GM18868 (cell line): ENCODE data around the gene TBX18.

Experiments
- ATAC-seq: cut with Tn5 transposase; IDR thresholded peaks from one replicate; pipeline ENCODE4 v1.9.1; 2021; ENCODE audit warnings: mild to moderate bottlenecking, moderate library complexity; ENCODE audit not compliant: unreplicated experiment

The TBX18 gene

GRCh38 chr6:84773431-84774156 lies 9.2 kb upstream of the TBX18 start:
- ATAC-seq, result peak; percentile 11

GRCh38 chr6:84773133-84773430 lies 8.7 kb upstream of the TBX18 start:
- ATAC-seq, result no peak

- no peak for ATAC-seq
Measured at GRCh38 chr6:84772428-84773132, 8.2 kb upstream of the TBX18 start.

GRCh38 chr6:84771756-84772356 lies 7.5 kb upstream of the TBX18 start:
- ATAC-seq, result no peak

- ATAC-seq, result no peak
Measured at GRCh38 chr6:84771125-84771755, 6.8 kb upstream of the TBX18 start.

- ATAC-seq, result no peak
Measured at GRCh38 chr6:84770521-84770920, 6.1 kb upstream of the TBX18 start.

- ATAC-seq, result no peak
Measured at GRCh38 chr6:84769306-84769705, 4.9 kb upstream of the TBX18 start.

- ATAC-seq, result no peak
Measured at GRCh38 chr6:84768442-84769174, 4.2 kb upstream of the TBX18 start.

GRCh38 chr6:84767526-84768201 lies 3.3 kb upstream of the TBX18 start:
- no peak for ATAC-seq

- no peak for ATAC-seq
Measured at GRCh38 chr6:84766799-84767525, 2.6 kb upstream of the TBX18 start.

DNA sequence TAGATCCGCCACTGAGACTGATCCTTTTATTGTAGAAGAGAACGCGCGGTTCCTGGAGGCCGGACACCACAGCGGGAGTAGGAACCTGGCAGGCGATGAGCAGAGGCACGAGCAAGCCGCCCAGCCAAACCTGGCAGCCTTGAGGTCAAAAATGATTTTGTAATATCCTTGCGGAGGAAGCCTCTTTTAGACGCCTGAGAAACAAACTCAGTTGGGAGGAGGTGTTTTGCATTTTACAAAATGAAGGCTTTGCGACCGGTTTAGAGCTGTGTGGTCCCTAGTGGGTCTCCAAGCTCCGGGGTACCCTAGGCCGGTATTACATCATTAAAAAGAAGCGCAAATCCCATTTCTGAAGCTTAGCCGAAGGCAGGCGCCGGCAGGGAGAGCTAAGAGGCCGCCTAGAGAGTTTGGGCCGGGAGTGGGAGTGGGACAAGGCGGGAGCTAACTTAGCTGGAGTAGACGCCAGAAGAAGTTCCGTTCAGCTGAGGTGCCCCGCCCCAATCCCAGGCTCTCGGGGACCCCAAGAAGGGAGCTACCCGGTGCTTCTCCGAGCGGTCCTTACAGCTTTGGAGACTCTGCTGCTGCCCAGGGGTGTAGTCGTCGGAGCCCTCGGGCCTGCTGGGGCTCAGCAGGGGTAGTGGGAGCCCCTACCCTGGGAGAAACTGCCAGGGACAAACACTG lies 1.9 kb upstream of the TBX18 start:
- ATAC-seq, result no peak

GRCh38 chr6:84763886-84764331 lies 489 bp downstream of the TBX18 start:
- ATAC-seq, result no peak

DNA sequence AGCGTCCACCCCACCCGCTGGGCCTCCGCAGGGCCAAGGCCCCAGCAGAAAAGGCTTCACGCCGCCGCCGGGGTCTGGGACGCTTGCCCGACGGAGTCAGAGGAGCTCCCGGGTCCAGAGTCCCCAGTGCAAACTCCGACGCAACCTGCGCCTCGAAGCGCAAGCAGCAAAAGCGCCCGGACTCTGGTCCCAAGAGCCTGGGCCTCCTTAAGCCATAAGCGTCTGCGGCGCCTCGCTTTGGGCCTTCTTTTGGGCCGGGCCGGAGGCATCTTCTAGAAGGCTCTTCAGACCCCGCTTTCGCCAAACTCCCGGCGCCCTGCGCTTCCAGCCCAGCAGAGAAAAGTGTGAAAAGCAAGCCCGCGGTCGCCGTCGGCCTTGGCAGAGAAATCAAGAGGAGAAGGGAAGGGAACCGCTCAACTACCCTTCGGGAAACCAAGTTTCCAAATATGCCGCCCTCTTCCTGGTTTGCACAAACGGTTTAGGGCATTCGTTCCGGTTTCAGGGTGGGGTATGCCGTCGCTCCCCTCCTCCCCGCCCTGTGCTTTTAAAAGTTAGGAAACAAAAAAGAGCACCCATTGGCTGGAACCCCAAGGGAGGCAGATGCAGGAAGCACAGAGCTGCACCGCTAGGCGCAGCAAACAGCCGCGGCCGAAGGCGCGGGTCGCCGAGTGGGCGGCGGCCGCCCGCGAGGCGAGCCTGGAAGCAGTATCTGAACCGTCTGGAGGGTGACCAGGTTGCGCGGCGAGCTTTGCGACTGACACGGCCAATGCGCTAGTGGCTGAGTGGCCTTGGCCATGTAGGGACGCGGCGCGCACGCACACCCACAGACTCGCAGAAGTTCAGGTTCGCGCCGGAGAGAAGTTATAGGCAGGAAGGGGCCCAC lies 1.2 kb downstream of the TBX18 start:
- ATAC-seq, result no peak

GRCh38 chr6:84762220-84763002 lies 2.0 kb downstream of the TBX18 start:
- no peak for ATAC-seq

DNA sequence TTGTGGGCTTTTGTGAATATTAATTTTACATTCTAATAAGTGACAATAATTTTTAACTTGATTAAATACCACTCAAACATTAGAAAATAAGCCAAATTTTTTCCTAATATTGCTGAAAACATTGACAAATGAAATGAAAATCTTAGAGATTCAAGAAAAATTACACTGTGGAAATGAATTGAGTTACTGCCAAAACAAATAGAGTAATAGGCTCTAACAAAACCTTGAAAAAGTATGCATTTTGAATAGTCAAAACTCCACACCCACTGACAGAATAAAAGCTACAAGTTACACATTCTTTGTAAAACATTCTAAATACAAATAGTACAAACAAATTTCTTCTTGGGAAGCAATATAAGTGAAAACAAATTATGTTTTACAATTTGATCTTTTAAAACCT lies 5.9 kb downstream of the TBX18 start:
- no peak for ATAC-seq

- no peak for ATAC-seq
Measured at GRCh38 chr6:84756877-84757276, 7.5 kb downstream of the TBX18 start.

GRCh38 chr6:84756466-84756865 lies 7.9 kb downstream of the TBX18 start:
- ATAC-seq, result no peak

GRCh38 chr6:84753173-84753572 lies 11.2 kb downstream of the TBX18 start:
- ATAC-seq, result no peak
